Heart right ventricle (tissue), 16 donors: ENCODE measurements around the gene AP1AR. TPM values are rescaled to one million over a fixed set of nuclear protein-coding genes. Genes with fewer than 3 reads are reported as not detected.

Experiments
- ATAC-seq, 8 donors: fragments of 200-7000 bp; cut with Tn5 transposase; one replicate each; pipeline ENCODE4 v1.9.1; 2020; ENCODE audit warnings: mild to moderate bottlenecking in 8 of 8, moderate library complexity in 8 of 8, moderate number of reproducible peaks in 1 of 8
- DNase-seq, 2 donors: peaks; one replicate each; pipeline ENCODE4 v3.0.0-alpha.2; 2020
- H3K27ac ChIP-seq, 10 donors: fragments of 200-600 bp; sonication (generic) in 2 of 10; one replicate each; pipeline versions ENCODE4 v1.5.0 to v1.8.0; 2020 to 2022; ENCODE audit warnings: mild to moderate bottlenecking in 3 of 10
- H3K27me3 ChIP-seq, 7 donors: fragments of 200-600 bp; one replicate each; pipeline ENCODE4 v1.8.0; 2021 to 2022; ENCODE audit warnings: mild to moderate bottlenecking in 2 of 7
- H3K36me3 ChIP-seq, 9 donors: fragments of 200-600 bp; sonication (generic) in 1 of 9; one replicate each; pipeline versions ENCODE4 v1.5.0 to v1.8.0; 2020 to 2022; ENCODE audit warnings: mild to moderate bottlenecking in 2 of 9
- H3K4me1 ChIP-seq, 9 donors: fragments of 200-600 bp; sonication (generic) in 1 of 9; one replicate each; pipeline versions ENCODE4 v1.5.0 to v1.8.0; 2020 to 2022; ENCODE audit warnings: mild to moderate bottlenecking in 4 of 9
- H3K4me3 ChIP-seq, 10 donors: fragments of 200-600 bp; sonication (generic) in 2 of 10; one replicate each; pipeline versions ENCODE4 v1.5.0 to v1.8.0; 2020 to 2022; ENCODE audit warnings: mild to moderate bottlenecking in 7 of 10, moderate library complexity in 2 of 10
- H3K9me3 ChIP-seq, 11 donors: fragments of 200-600 bp in 10 of 11; sonication (generic) in 2 of 11; one replicate each; pipeline versions ENCODE4 v1.5.0 to v1.8.0; 2013 to 2022; ENCODE audit warnings: mild to moderate bottlenecking in 2 of 11, control low read depth in 1 of 11, moderate library complexity in 1 of 11
- CTCF ChIP-seq, 9 donors: fragments of 200-600 bp; sonication (generic) in 2 of 9; IDR thresholded peaks; one replicate each; pipeline versions ENCODE4 v1.5.0 to v1.8.0; 2021 to 2022; ENCODE audit warnings: antibody characterized with exemption in 9 of 9, mild to moderate bottlenecking in 5 of 9, moderate library complexity in 1 of 9
- WGBS, 2 donors: extraction: QIAGEN DNeasy Blood & Tissue Kit; methylation state at CpG; one replicate each; pipeline ENCODE4 v1.1.7; 2013; ENCODE audit warnings: inconsistent platforms in 1 of 2; 5-methylcytosine and 5-hydroxymethylcytosine counted together
- intact Hi-C, 10 donors: fragments of 100-400 bp; cut with DNase I; formaldehyde crosslinking; loops; one replicate each; pipeline versions ENCODE4 v1.11.1 to v1.14.2; 2022
- polyA plus RNA-seq, 2 donors: library from polyadenylated mRNA; stranded (reverse); fragments of 200-250 nt; gene quantifications; one replicate each; pipeline ENCODE4 v1.2.3, GENCODE V29; 2013
- total RNA-seq, 10 donors: library from RNA; stranded (reverse); fragmentation: NEBNext Ultra II Directional in 3 of 10; extraction: Animal tissue kit (Norgen Biotek cat#: 25700) in 3 of 10; gene quantifications; one replicate each; pipeline versions ENCODE4 v1.2.1 to v1.2.4, GENCODE V29; 2021 to 2023
- donor health status: Arrhythmogenic right ventricular cardiomyopathy.
- donor health status: ischemic (EF 13 %, LVEDD 7.1; RV severe dilation, severe dysfunction).
- donor health status: healthy with polysubstance abuse.
- donor health status: DM: no; HTN: yes; CAD: no.
- donor health status: DM: no; HTN: no; CAD: no.
- donor health status: ischemic (EF 25% LVEDD 6.9; RV normal size, moderate dysfunction).
- donor health status: ischemic (EF 25% LVEDD 5.7; RV mildly dilated, moderate dysfunction).
- donor health status: healthy.
- donor health status: DM: yes; HTN: yes; CAD: no.
- donor health status: Ischemic cardiomyopathy.
- donor health status: ischemic (EF 35%, LVEDD 5.7; RV mildly dilated, moderate dysfunction).
- donor health status: nonischemic (EF 11% LVEDD 7.7; RV severe dilation, severe dysfunction).
- donor health status: DM: yes; HTN: yes; CAD: no.
- donor health status: PGD.
- donor health status: ischemic (EF 29% LVEDD 5.4; RV normal size, mild dysfunction).
- donor health status: nonischemic (EF 23%, LVEDD 6.1; RV moderate dilation, normal function).

AP1AR gene
- total and polyA plus RNA-seq, 12 donors: 5.5 to 13.4 (median 10.6) TPM

DNA sequence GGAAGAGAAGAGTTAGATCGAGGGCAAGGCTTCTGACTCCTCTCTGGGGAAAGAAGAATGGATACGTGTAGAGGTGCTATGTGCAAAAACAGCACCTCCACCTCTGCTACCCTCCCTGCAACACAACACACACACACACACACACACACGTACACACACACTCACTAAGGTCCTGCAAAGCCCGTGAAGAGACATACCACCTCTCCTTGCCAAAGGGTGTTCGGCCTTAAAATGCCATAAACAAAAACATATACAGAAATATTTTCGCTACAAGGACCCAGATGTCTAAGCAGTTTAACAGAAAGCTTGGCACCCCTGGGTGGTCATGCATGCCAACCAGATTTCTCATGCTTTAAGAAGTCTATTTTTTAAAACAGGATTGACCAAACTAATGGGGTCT, 52.6 kb downstream of the AP1AR start:
- peak in 1 of 8 donors; percentile 1 for ATAC-seq
- whole genome bisulfite sequencing, 2 donors: 22 to 26% methylated on average over 6 of the region's 6 CpGs
- peak overlapping the region in 7 of 10 donors; percentile 75 to 95 (median 80) for H3K27ac ChIP-seq
- peaks cover 0 to 74% (median 17%) of the 10 kb centered on the region in 9 donors for H3K4me1 ChIP-seq
- intact Hi-C loops: no loop called here
- DNase-seq: no peak
- H3K9me3 ChIP-seq: no peaks in the 10 kb centered on the region
- no peaks in the 10 kb centered on the region for H3K27me3 ChIP-seq
- H3K36me3 ChIP-seq: no peaks in the 10 kb centered on the region
- no peak for TF ChIP-seq CTCF (IDR thresholded peaks at IDR 0.05)
- H3K4me3 ChIP-seq: peak overlapping the region in 9 of 10 donors; percentile 53 to 92 (median 74)

GRCh38 chr4:112284662-112285411, 53.2 kb downstream of the AP1AR start:
- no peak for TF ChIP-seq CTCF (IDR thresholded peaks at IDR 0.05)
- intact Hi-C loops: no loop called here

DNA sequence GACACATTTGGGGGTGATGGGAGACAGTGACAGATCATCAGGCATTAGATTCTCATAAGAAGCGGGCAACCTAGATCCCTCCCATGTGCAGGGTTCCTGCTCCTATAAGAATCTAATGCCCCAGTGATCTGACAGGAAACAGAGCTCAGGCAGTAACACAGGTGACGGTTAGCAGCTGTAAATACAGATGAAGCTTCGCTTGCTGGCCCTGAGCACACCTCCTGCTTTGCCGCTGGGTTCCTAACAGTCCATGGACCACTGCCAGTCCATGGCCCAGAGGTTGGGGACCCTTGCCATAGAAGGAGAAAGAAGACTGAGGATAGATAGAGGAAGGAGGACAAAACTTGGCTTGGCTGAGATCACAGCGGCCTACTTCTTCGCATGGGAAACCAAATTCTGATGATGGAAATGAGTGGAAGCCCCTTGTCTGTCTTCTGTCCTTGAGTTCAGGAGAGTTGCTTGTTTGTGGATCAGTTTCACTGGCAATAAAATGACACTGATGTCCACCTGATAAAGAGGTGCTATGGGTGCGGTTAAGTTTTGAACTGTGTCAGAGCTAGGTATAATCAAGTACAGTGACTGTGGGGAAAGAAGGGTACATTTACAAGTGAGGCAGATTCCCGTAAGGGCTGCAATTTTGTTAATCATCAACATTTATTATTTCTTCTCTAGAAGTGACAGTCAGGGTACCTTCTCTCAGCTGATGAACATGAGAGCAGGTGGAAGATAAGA, 55.8 kb downstream of the AP1AR start:
- TF ChIP-seq CTCF (IDR thresholded peaks at IDR 0.05): no peak
- no peaks in the 10 kb centered on the region for H3K27me3 ChIP-seq
- WGBS, 2 donors: 96 to 97% methylated on average over 8 of the region's 8 CpGs
- H3K9me3 ChIP-seq: no peaks in the 10 kb centered on the region
- ATAC-seq: no peak
- H3K4me1 ChIP-seq: peaks cover 0 to 54% (median 17%) of the 10 kb centered on the region in 9 donors
- H3K4me3 ChIP-seq: no peak overlapping the region
- DNase-seq: no peak
- H3K36me3 ChIP-seq: no peaks in the 10 kb centered on the region
- intact Hi-C loops: no loop called here
- H3K27ac ChIP-seq: peak overlapping the region in 1 of 10 donors; percentile 95

More at GRCh38 chr4:112284662-112285411, 53.2 kb downstream of the AP1AR start:
- no peak for DNase-seq
- peak; percentile 9 to 60 (median 58) for ATAC-seq
- Histone ChIP-seq H3K4me3 (peak overlapping the region; percentile 53 to 92 (median 74)), H3K9me3 (no peaks in the 10 kb centered on the region), H3K27ac (peak overlapping the region in 9 of 10 donors; percentile 74 to 95 (median 80)), H3K27me3 (no peaks in the 10 kb centered on the region), H3K36me3 (no peaks in the 10 kb centered on the region), H3K4me1 (peaks cover 0 to 73% (median 17%) of the 10 kb centered on the region in 9 donors)
- WGBS, 2 donors: 2 to 3% methylated on average over 15 of the region's 15 CpGs

DNA sequence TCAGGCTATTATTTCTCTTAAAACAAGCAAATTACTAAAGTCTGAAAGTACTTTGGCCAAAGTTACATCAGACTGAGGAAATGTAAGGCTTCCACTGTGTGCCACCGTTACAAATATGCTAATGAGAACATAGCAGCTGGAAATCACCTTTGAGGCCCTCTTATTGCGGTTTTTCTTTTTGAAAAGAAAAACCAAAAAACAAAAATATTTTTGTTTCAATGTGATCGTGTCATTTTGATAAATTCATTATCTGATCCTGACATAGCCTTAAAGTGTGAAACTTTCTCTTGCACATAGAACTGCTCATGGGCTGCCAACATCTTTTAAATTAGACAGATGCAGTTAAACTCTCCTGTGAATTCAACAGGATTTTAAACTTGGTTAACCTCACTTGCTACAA, 56.9 kb downstream of the AP1AR start:
- WGBS, 2 donors: 77 to 86% methylated on average over 3 of the region's 3 CpGs
- TF ChIP-seq CTCF (IDR thresholded peaks at IDR 0.05): no peak
- intact Hi-C loops: no loop called here

More for the DNA sequence above, 56.9 kb downstream of the AP1AR start:
- Histone ChIP-seq H3K27me3 (no peaks in the 10 kb centered on the region), H3K9me3 (no peaks in the 10 kb centered on the region), H3K36me3 (no peaks in the 10 kb centered on the region), H3K4me1 (peaks cover 0 to 46% (median 14%) of the 10 kb centered on the region in 9 donors), H3K27ac (peak overlapping the region in 1 of 10 donors; percentile 95), H3K4me3 (no peak overlapping the region)
- no peak for ATAC-seq
- DNase-seq: no peak
